Lower lobe of right lung (tissue), 2 donors: ENCODE results near the gene LIPG. TPM values are rescaled to one million over a fixed set of nuclear protein-coding genes. Genes with fewer than 3 reads are reported as not detected.

Experiments used
- ATAC-seq, 2 donors: fragments of 200-7000 bp; cut with Tn5 transposase; one replicate each; pipeline ENCODE4 v1.9.1; 2020 to 2022; ENCODE audit warnings: mild to moderate bottlenecking in 2 of 2, moderate library complexity in 2 of 2
- DNase-seq: peaks from one replicate; pipeline ENCODE4 v3.0.0-alpha.2; 2020
- H3K27ac ChIP-seq: fragments of 200-600 bp; one replicate; pipeline ENCODE4 v1.8.0; 2022
- H3K27me3 ChIP-seq: fragments of 200-600 bp; one replicate; pipeline ENCODE4 v1.8.0; 2022; ENCODE audit warnings: low read depth
- H3K36me3 ChIP-seq: fragments of 200-600 bp; one replicate; pipeline ENCODE4 v1.8.0; 2022; ENCODE audit warnings: mild to moderate bottlenecking
- H3K4me1 ChIP-seq: fragments of 200-600 bp; one replicate; pipeline ENCODE4 v1.8.0; 2022
- H3K4me3 ChIP-seq: fragments of 200-600 bp; one replicate; pipeline ENCODE4 v1.8.0; 2022; ENCODE audit warnings: mild to moderate bottlenecking
- H3K9me3 ChIP-seq: fragments of 200-600 bp; one replicate; pipeline ENCODE4 v1.8.0; 2022
- intact Hi-C: fragments of 100-400 bp; cut with DNase I; formaldehyde crosslinking; loops from one replicate; pipeline ENCODE4 v1.11.0; 2022
- total RNA-seq: library from RNA; stranded (reverse); fragmentation: NEBNext Ultra II Directional; extraction: Animal tissue kit (Norgen Biotek cat#: 25700); gene quantifications from one replicate; pipeline ENCODE4 v1.2.1, GENCODE V29; 2021
- TF ChIP-seq, protein P1 (sequence below): fragments of 200-600 bp; IDR thresholded peaks from one replicate; pipeline ENCODE4 v1.8.0; 2022; ENCODE audit warnings: antibody characterized with exemption, mild to moderate bottlenecking
- donor health status: DM: no; HTN: yes; CAD: no; lungs with severe emphysema.

The LIPG gene
- total RNA-seq, 1 donor from 2014 or later, result 3.7 TPM

- Histone ChIP-seq H3K36me3 (no peaks in the 10 kb centered on the region), H3K27me3 (no peaks in the 10 kb centered on the region), H3K9me3 (no peaks in the 10 kb centered on the region), H3K27ac (no peak overlapping the region), H3K4me3 (no peak overlapping the region), H3K4me1 (no peaks in the 10 kb centered on the region)
- TF ChIP-seq, protein P1, sequence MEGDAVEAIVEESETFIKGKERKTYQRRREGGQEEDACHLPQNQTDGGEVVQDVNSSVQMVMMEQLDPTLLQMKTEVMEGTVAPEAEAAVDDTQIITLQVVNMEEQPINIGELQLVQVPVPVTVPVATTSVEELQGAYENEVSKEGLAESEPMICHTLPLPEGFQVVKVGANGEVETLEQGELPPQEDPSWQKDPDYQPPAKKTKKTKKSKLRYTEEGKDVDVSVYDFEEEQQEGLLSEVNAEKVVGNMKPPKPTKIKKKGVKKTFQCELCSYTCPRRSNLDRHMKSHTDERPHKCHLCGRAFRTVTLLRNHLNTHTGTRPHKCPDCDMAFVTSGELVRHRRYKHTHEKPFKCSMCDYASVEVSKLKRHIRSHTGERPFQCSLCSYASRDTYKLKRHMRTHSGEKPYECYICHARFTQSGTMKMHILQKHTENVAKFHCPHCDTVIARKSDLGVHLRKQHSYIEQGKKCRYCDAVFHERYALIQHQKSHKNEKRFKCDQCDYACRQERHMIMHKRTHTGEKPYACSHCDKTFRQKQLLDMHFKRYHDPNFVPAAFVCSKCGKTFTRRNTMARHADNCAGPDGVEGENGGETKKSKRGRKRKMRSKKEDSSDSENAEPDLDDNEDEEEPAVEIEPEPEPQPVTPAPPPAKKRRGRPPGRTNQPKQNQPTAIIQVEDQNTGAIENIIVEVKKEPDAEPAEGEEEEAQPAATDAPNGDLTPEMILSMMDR, result no peak
- ATAC-seq (no peak), DNase-seq (no peak)
- intact Hi-C loops, result no loop called here
Observed at GRCh38 chr18:49597157-49597931, 35.5 kb downstream of the LIPG start.

- intact Hi-C loops, result no loop called here
- no peak for ATAC-seq
- no peak overlapping the region for H3K4me3 ChIP-seq
Observed at GRCh38 chr18:49601211-49601610, 39.4 kb downstream of the LIPG start.

DNA sequence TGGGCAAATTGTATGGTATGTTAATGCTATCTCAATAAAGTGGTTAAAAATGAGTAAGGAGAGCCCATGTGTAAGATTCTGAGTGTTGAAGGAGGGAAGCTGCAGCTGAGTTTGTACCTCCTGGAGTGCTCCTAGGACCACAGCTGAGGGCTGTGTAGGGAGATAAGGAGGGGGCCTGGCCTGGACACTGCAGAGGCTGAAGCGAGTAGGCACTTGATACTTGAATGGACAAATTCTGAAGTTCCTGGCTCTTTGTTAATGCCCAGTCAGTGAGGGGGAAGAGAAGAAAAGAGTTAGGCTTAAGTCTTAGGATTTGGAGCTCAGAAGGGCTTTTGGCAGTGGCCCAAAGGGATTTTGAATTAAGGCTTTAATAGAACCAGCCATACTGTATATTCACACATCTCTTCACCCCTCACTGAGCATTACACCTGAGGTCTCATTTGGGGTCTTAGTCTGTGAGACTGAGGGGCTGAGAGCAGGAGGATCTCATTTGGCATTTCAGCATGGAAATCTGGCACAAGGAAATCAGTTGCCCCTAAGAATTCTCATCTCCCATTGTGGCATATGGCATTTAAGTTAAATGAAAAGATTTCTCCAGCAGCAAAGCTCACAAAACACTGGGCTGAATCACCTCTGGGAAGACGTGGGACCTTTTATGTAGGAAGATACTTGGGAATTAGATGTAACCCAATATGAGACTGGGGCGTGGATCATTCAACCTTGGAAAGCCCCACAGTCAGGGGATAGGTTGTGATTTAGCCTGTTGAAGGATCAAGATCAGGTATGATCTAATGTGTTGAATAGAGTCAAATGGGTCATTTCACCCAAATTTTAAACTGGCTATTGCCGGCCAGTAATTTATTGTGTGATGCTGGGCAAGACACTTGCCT lies 46.8 kb downstream of the LIPG start:
- H3K36me3 ChIP-seq, result no peaks in the 10 kb centered on the region
- H3K27me3 ChIP-seq, result no peaks in the 10 kb centered on the region
- H3K9me3 ChIP-seq, result peaks cover 10% of the 10 kb centered on the region
- ATAC-seq (no peak), DNase-seq (no peak)
- H3K27ac ChIP-seq, result no peak overlapping the region
- H3K4me3 ChIP-seq, result no peak overlapping the region
- intact Hi-C loops, result no loop called here
- no peaks in the 10 kb centered on the region for H3K4me1 ChIP-seq
- TF ChIP-seq, protein P1, result no peak

More at GRCh38 chr18:49601211-49601610, 39.4 kb downstream of the LIPG start:
- Histone ChIP-seq H3K36me3 (no peaks in the 10 kb centered on the region), H3K4me1 (no peaks in the 10 kb centered on the region), H3K27ac (no peak overlapping the region), H3K27me3 (no peaks in the 10 kb centered on the region), H3K9me3 (peaks cover 10% of the 10 kb centered on the region)
- DNase-seq, result no peak
- TF ChIP-seq, protein P1, result no peak

- Histone ChIP-seq H3K4me3 (no peak overlapping the region), H3K27ac (no peak overlapping the region), H3K27me3 (no peaks in the 10 kb centered on the region), H3K36me3 (no peaks in the 10 kb centered on the region), H3K4me1 (no peaks in the 10 kb centered on the region), H3K9me3 (peaks cover 10% of the 10 kb centered on the region)
- intact Hi-C loops, result no loop called here
- ATAC-seq (no peak), DNase-seq (no peak)
- TF ChIP-seq, protein P1, result no peak
Observed at GRCh38 chr18:49609256-49610021, 47.6 kb downstream of the LIPG start.

GRCh38 chr18:49610022-49610445 lies 48.2 kb downstream of the LIPG start:
- intact Hi-C loops, result no loop called here
- no peaks in the 10 kb centered on the region for H3K36me3 ChIP-seq
- no peaks in the 10 kb centered on the region for H3K27me3 ChIP-seq
- TF ChIP-seq, protein P1, result no peak
- ATAC-seq (no peak), DNase-seq (no peak)
- no peak overlapping the region for H3K27ac ChIP-seq
- no peak overlapping the region for H3K4me3 ChIP-seq
- peaks cover 10% of the 10 kb centered on the region for H3K9me3 ChIP-seq
- no peaks in the 10 kb centered on the region for H3K4me1 ChIP-seq
